Lung (tissue), 13 donors: ENCODE measurements around the gene CEP95. TPM values are rescaled to one million over a fixed set of nuclear protein-coding genes. Genes with fewer than 3 reads are reported as not detected.

Experiments used
- ATAC-seq: fragments of 200-7000 bp; cut with Tn5 transposase; one replicate; pipeline ENCODE4 v1.9.1; 2020; ENCODE audit warnings: moderate number of reproducible peaks; ENCODE audit not compliant: insufficient read depth, low FRiP score
- DNase-seq, 3 donors: peaks; one replicate each; pipeline ENCODE4 v3.0.0-alpha.2; 2013 to 2017
- H3K27ac ChIP-seq, 2 donors: one replicate each; pipeline ENCODE4 v1.5.1; 2013; ENCODE audit warnings: mild to moderate bottlenecking in 2 of 2, moderate library complexity in 2 of 2, control low read depth in 1 of 2, inconsistent platforms in 1 of 2, low read depth in 1 of 2, low read length in 1 of 2
- H3K27me3 ChIP-seq, 3 donors: one replicate each; pipeline ENCODE4 v1.5.1; 2013; ENCODE audit warnings: low read length in 2 of 3; ENCODE audit not compliant: control insufficient read depth in 3 of 3, insufficient read depth in 3 of 3
- H3K36me3 ChIP-seq, 4 donors: one replicate each; pipeline ENCODE4 v1.5.1; 2013; ENCODE audit warnings: low read length in 4 of 4, mild to moderate bottlenecking in 1 of 4, moderate library complexity in 1 of 4; ENCODE audit not compliant: control insufficient read depth in 4 of 4, insufficient read depth in 4 of 4
- H3K4me1 ChIP-seq, 5 donors: one replicate each; pipeline ENCODE4 v1.5.1; 2013; ENCODE audit warnings: low read length in 5 of 5, mild to moderate bottlenecking in 2 of 5, moderate library complexity in 1 of 5; ENCODE audit not compliant: control insufficient read depth in 5 of 5, insufficient read depth in 5 of 5
- H3K4me3 ChIP-seq: one replicate; pipeline ENCODE4 v1.5.1; 2013; ENCODE audit warnings: mild to moderate bottlenecking, control low read depth, moderate library complexity
- H3K9ac ChIP-seq, 2 donors: one replicate each; pipeline ENCODE4 v1.5.1; 2013; ENCODE audit warnings: low read length in 2 of 2, control low read depth in 1 of 2; ENCODE audit not compliant: insufficient read depth in 1 of 2
- H3K9me3 ChIP-seq, 4 donors: one replicate each; pipeline ENCODE4 v1.5.1; 2013; ENCODE audit warnings: low read length in 3 of 4, mild to moderate bottlenecking in 1 of 4, moderate library complexity in 1 of 4; ENCODE audit not compliant: control insufficient read depth in 4 of 4, insufficient read depth in 3 of 4
- WGBS, 2 donors: extraction: QIAGEN DNeasy Blood & Tissue Kit; methylation state at CpG; one replicate each; pipeline ENCODE4 v1.1.7; 2013; 5-methylcytosine and 5-hydroxymethylcytosine counted together
- polyA plus RNA-seq, 2 donors: library from polyadenylated mRNA; stranded (reverse); fragments of 200-250 nt; gene quantifications; one replicate each; pipeline ENCODE4 v1.2.1, GENCODE V29; 2013
- small RNA-seq: library from RNA; depleted of rRNA; stranded (forward); fragments of <200 nt; gene quantifications from one replicate; pipeline ENCODE3, GENCODE V24; 2014; ENCODE audit warnings: low replicate concordance
- total RNA-seq, 2 donors: library from RNA; depleted of rRNA in 1 of 2; stranded (reverse); fragments of >200 nt in 1 of 2; gene quantifications; one replicate each; pipeline ENCODE4 v1.2.1, GENCODE V29; 2014 to 2021
- TF ChIP-seq, protein P1 (sequence below): IDR thresholded peaks from 2 replicates; pipeline ENCODE4 v1.5.1; 2012; ENCODE audit warnings: mild to moderate bottlenecking; ENCODE audit errors: control extremely low read depth, extremely low read depth
- donor health status: control.
- donor health status: control.
- donor health status: Bipolar disorder and iron deficiency.
- donor health status: healthy.
- donor health status: DM: yes; HTN: yes; CAD: no.

Gene CEP95
- total and polyA plus RNA-seq, 4 donors = 12.8 to 115 (median 32.7) TPM

- ATAC-seq (no peak), DNase-seq (no peak)
- H3K27ac ChIP-seq = no peak overlapping the region
- peaks cover 8 to 29% (median 19%) of the 10 kb centered on the region in 4 donors for H3K36me3 ChIP-seq
- H3K4me3 ChIP-seq = no peak overlapping the region
- no peak overlapping the region for H3K9ac ChIP-seq
- no peaks in the 10 kb centered on the region for H3K9me3 ChIP-seq
- TF ChIP-seq, protein P1, sequence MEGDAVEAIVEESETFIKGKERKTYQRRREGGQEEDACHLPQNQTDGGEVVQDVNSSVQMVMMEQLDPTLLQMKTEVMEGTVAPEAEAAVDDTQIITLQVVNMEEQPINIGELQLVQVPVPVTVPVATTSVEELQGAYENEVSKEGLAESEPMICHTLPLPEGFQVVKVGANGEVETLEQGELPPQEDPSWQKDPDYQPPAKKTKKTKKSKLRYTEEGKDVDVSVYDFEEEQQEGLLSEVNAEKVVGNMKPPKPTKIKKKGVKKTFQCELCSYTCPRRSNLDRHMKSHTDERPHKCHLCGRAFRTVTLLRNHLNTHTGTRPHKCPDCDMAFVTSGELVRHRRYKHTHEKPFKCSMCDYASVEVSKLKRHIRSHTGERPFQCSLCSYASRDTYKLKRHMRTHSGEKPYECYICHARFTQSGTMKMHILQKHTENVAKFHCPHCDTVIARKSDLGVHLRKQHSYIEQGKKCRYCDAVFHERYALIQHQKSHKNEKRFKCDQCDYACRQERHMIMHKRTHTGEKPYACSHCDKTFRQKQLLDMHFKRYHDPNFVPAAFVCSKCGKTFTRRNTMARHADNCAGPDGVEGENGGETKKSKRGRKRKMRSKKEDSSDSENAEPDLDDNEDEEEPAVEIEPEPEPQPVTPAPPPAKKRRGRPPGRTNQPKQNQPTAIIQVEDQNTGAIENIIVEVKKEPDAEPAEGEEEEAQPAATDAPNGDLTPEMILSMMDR = no peak
- no peaks in the 10 kb centered on the region for H3K4me1 ChIP-seq
- 72 to 89% methylated on average over 3 of the region's 3 CpGs for WGBS, 2 donors
- no peaks in the 10 kb centered on the region for H3K27me3 ChIP-seq
Observed at GRCh38 chr17:64583038-64583437, 76.3 kb downstream of the CEP95 start.

GRCh38 chr17:64585146-64585545 lies 78.4 kb downstream of the CEP95 start:
- Histone ChIP-seq H3K27ac (no peak overlapping the region), H3K27me3 (no peaks in the 10 kb centered on the region), H3K9me3 (no peaks in the 10 kb centered on the region), H3K9ac (no peak overlapping the region), H3K4me3 (no peak overlapping the region), H3K4me1 (no peaks in the 10 kb centered on the region), H3K36me3 (peaks cover 8 to 22% (median 17%) of the 10 kb centered on the region in 4 donors)
- ATAC-seq (no peak), DNase-seq (no peak)
- 96 to 97% methylated on average over 2 of the region's 2 CpGs for WGBS, 2 donors
- TF ChIP-seq, protein P1 = no peak

Small RNA genes lying within 50 kb of the gene (small RNA-seq; reads per million reads assigned to genes)
- gene AC009994.1 (not detected), gene ATP5MFP4 (not detected)

Other genes starting within 250 kb of the CEP95 start
- 10 to 100 TPM; 38.9 to 42.8 TPM for gene TEX2, start 243.7 kb upstream of the CEP95 start, total RNA-seq
- 10 to 100 TPM; 10.0 to 18.6 TPM for gene TEX2, start 243.7 kb upstream of the CEP95 start, polyA plus RNA-seq
- 100 to 1,000 TPM; 222 to 502 TPM for gene PECAM1, start 116.1 kb upstream of the CEP95 start, total RNA-seq
- gene PECAM1, start 116.1 kb upstream of the CEP95 start, polyA plus RNA-seq = 100 to 1,000 TPM in 1 of 2 donors, 10 to 100 TPM in 1; 82.5 to 141 TPM
- 10 to 100 TPM in 1 of 2 donors, 1 to 10 TPM in 1; 6.9 to 23.4 TPM for gene MILR1, start 57.9 kb upstream of the CEP95 start, total RNA-seq
- gene MILR1, start 57.9 kb upstream of the CEP95 start, polyA plus RNA-seq = 10 to 100 TPM; 10.0 to 36.3 TPM
- gene POLG2, start 9.9 kb upstream of the CEP95 start, total RNA-seq = 10 to 100 TPM; 14.8 to 17.8 TPM
- gene POLG2, start 9.9 kb upstream of the CEP95 start, polyA plus RNA-seq = 1 to 10 TPM; 5.4 to 8.0 TPM
- gene DDX5, start 688 bp upstream of the CEP95 start, total RNA-seq = 100 to 1,000 TPM; 570 to 730 TPM
- 100 to 1,000 TPM; 426 to 486 TPM for gene DDX5, start 688 bp upstream of the CEP95 start, polyA plus RNA-seq
- gene SMURF2, start 155.3 kb downstream of the CEP95 start, total RNA-seq = 10 to 100 TPM; 32.7 to 85.6 TPM
- 10 to 100 TPM in 1 of 2 donors, 1 to 10 TPM in 1; 9.9 to 12.3 TPM for gene SMURF2, start 155.3 kb downstream of the CEP95 start, polyA plus RNA-seq